H1 (cell line): ENCODE data around the gene MCUB. TPM values are rescaled to one million over a fixed set of nuclear protein-coding genes. Genes with fewer than 3 reads are reported as not detected.
"Not testable (repeated sequence)": the region's sequence is repeated elsewhere in the genome, so short reads cannot be mapped to it uniquely, and the experiment has no call there.

ENCODE experiments used
- CTCF ChIA-PET: fragments of 300-600 bp; sonication (Branson Sonifier 250); formaldehyde crosslinking; loops from one replicate; lab custom pipeline; 2021; ENCODE audit not compliant: partially characterized antibody; lab: Charles Lee
- POLR2A ChIA-PET: fragments of 300-600 bp; sonication (Branson Sonifier 250); formaldehyde crosslinking; loops from one replicate; lab custom pipeline; 2021; ENCODE audit warnings: inconsistent platforms; ENCODE audit not compliant: partially characterized antibody; lab: Charles Lee
- DNase-seq, 2 experiments: peaks; one replicate each; pipeline versions ENCODE4 v3.0.0 to v3.0.0-alpha.2; 2010 to 2022; ENCODE audit warnings: low spot score in 2 of 2, low read depth in 1 of 2, mixed read lengths in 1 of 2
- FAIRE-seq: peaks from 2 replicates; lab custom pipeline; 2011; peaks lifted over from hg19 to GRCh38; lab: Jason Lieb, UNC
- H2AFZ ChIP-seq: 2 replicates; pipeline ENCODE4 v1.8.1; 2012; ENCODE audit warnings: low read length, inconsistent platforms
- H2AK5ac ChIP-seq: 2 replicates; pipeline ENCODE4 v1.6.1; 2013; ENCODE audit warnings: low read depth, low read length
- H2BK120ac ChIP-seq: replicated peaks from 2 replicates; pipeline ENCODE3; 2013; ENCODE audit warnings: low read depth, low read length, inconsistent platforms
- H2BK12ac ChIP-seq: 2 replicates; pipeline ENCODE4 v1.6.1; 2013; ENCODE audit warnings: low read depth, low read length
- H2BK15ac ChIP-seq: 2 replicates; pipeline ENCODE4 v1.6.1; 2013; ENCODE audit warnings: low read length
- H2BK20ac ChIP-seq: 2 replicates; pipeline ENCODE4 v1.6.1; 2013; ENCODE audit warnings: low read length
- H2BK5ac ChIP-seq: 2 replicates; pipeline ENCODE4 v1.6.1; 2013; ENCODE audit warnings: low read depth, low read length
- H3K14ac ChIP-seq: 2 replicates; pipeline ENCODE4 v1.6.1; 2013; ENCODE audit warnings: inconsistent platforms; ENCODE audit not compliant: insufficient read length
- H3K18ac ChIP-seq: 2 replicates; pipeline ENCODE4 v1.6.1; 2013; ENCODE audit warnings: low read length; ENCODE audit errors: extremely low read depth
- H3K23ac ChIP-seq: 2 replicates; pipeline ENCODE4 v1.6.1; 2013; ENCODE audit warnings: inconsistent platforms; ENCODE audit not compliant: insufficient read length
- H3K23me2 ChIP-seq: 2 replicates; pipeline ENCODE4 v1.6.1; 2013; ENCODE audit warnings: low read depth, low read length
- H3K27ac ChIP-seq: 2 replicates; pipeline ENCODE4 v1.6.1; 2011; ENCODE audit warnings: low read depth, low read length, inconsistent platforms
- H3K27me3 ChIP-seq, 4 experiments: replicated peaks in 1 of 4; 1 replicate in 1 of 4; 2 replicates in 3 of 4; pipeline versions ENCODE4 v1.6.1 to v1.8.1; 2011 to 2013; ENCODE audit warnings: low read length in 3 of 4, mild to moderate bottlenecking in 3 of 4, inconsistent platforms in 2 of 4, mixed read lengths in 2 of 4, moderate library complexity in 1 of 4; ENCODE audit not compliant: control insufficient read depth in 3 of 4, insufficient read depth in 3 of 4; ENCODE audit errors: extremely low read depth in 1 of 4
- H3K36me3 ChIP-seq, 4 experiments: 2 replicates each; pipeline versions ENCODE4 v1.6.1 to v1.8.1; 2011 to 2013; ENCODE audit warnings: mild to moderate bottlenecking in 4 of 4, low read length in 3 of 4, moderate library complexity in 2 of 4, control low read depth in 1 of 4, inconsistent platforms in 1 of 4; ENCODE audit not compliant: insufficient read depth in 4 of 4, control insufficient read depth in 2 of 4
- H3K4ac ChIP-seq: replicated peaks from 2 replicates; pipeline ENCODE3; 2013; ENCODE audit warnings: low read length, low read depth, mixed read lengths, inconsistent platforms; ENCODE audit not compliant: insufficient read length
- H3K4me1 ChIP-seq, 4 experiments: replicated peaks in 1 of 4; 1 replicate in 1 of 4; 2 replicates in 3 of 4; pipeline versions ENCODE4 v1.6.1 to v1.8.1; 2011 to 2013; ENCODE audit warnings: low read length in 3 of 4, inconsistent platforms in 2 of 4, mixed read lengths in 1 of 4; ENCODE audit not compliant: insufficient read depth in 4 of 4, control insufficient read depth in 3 of 4
- H3K4me2 ChIP-seq, 2 experiments: 2 replicates each; pipeline versions ENCODE4 v1.6.1 to v1.8.1; 2011 to 2013; ENCODE audit warnings: low read depth in 2 of 2, low read length in 2 of 2, control low read depth in 1 of 2, inconsistent platforms in 1 of 2, mild to moderate bottlenecking in 1 of 2; ENCODE audit not compliant: insufficient read depth in 1 of 2
- H3K4me3 ChIP-seq, 4 experiments: fragments of 200-600, 300-600 bp in 1 of 4; sonication (generic), shearing (Covaris generic), sonication (Bioruptor Twin) in 1 of 4; 2 replicates each; pipeline versions ENCODE4 v1.5.1 to v1.8.1; 2011 to 2016; ENCODE audit warnings: low read length in 4 of 4, low read depth in 3 of 4, control low read depth in 2 of 4, inconsistent platforms in 2 of 4, mild to moderate bottlenecking in 2 of 4, mixed read lengths in 1 of 4, moderate library complexity in 1 of 4; ENCODE audit not compliant: insufficient read depth in 2 of 4; ENCODE audit errors: extremely low read depth in 1 of 4
- H3K56ac ChIP-seq: replicated peaks from 2 replicates; pipeline ENCODE3; 2013; ENCODE audit warnings: low read depth, mild to moderate bottlenecking, mixed read lengths, low read length, inconsistent platforms; ENCODE audit not compliant: insufficient read length
- H3K79me1 ChIP-seq: 2 replicates; pipeline ENCODE4 v1.6.1; 2013; ENCODE audit warnings: low read depth, low read length, control low read depth
- H3K79me2 ChIP-seq, 2 experiments: 2 replicates each; pipeline versions ENCODE4 v1.6.1 to v1.8.1; 2012 to 2013; ENCODE audit warnings: low read length in 2 of 2, mild to moderate bottlenecking in 2 of 2, inconsistent platforms in 1 of 2; ENCODE audit not compliant: insufficient read depth in 2 of 2, control insufficient read depth in 1 of 2
- H3K9ac ChIP-seq, 4 experiments: replicated peaks in 1 of 4; 1 replicate in 1 of 4; 2 replicates in 3 of 4; pipeline versions ENCODE4 v1.6.1 to v1.8.1; 2011 to 2013; ENCODE audit warnings: low read depth in 3 of 4, low read length in 3 of 4, control low read depth in 2 of 4, mild to moderate bottlenecking in 2 of 4, moderate library complexity in 2 of 4, inconsistent platforms in 1 of 4; ENCODE audit errors: extremely low read depth in 1 of 4
- H3K9me3 ChIP-seq, 2 experiments: 2 replicates each; pipeline versions ENCODE4 v1.6.1 to v1.8.1; 2012 to 2013; ENCODE audit warnings: mild to moderate bottlenecking in 2 of 2, moderate library complexity in 2 of 2, control low read depth in 1 of 2, inconsistent platforms in 1 of 2, low read depth in 1 of 2, low read length in 1 of 2, mixed read lengths in 1 of 2; ENCODE audit not compliant: insufficient read depth in 2 of 2
- H4K20me1 ChIP-seq, 2 experiments: replicated peaks in 1 of 2; 2 replicates each; pipeline versions ENCODE3 to v1.8.1; 2011 to 2013; ENCODE audit warnings: inconsistent platforms in 2 of 2, low read length in 2 of 2, mild to moderate bottlenecking in 1 of 2; ENCODE audit not compliant: insufficient read depth in 2 of 2, control insufficient read depth in 1 of 2
- H4K5ac ChIP-seq: 2 replicates; pipeline ENCODE4 v1.6.1; 2013; ENCODE audit warnings: low read length, low read depth, mixed read lengths, inconsistent platforms; ENCODE audit not compliant: insufficient read length
- H4K8ac ChIP-seq: 2 replicates; pipeline ENCODE4 v1.8.0; 2013; ENCODE audit warnings: mild to moderate bottlenecking, moderate library complexity, low read length, inconsistent platforms; ENCODE audit not compliant: insufficient read depth; ENCODE audit errors: extremely low read depth
- H4K91ac ChIP-seq: replicated peaks from 2 replicates; pipeline ENCODE3; 2013; ENCODE audit warnings: low read length, mixed read lengths, inconsistent platforms; ENCODE audit not compliant: insufficient read length
- whole genome bisulfite sequencing, 2 experiments: shearing (Covaris generic) in 1 of 2; methylation state at CpG; one replicate each; pipeline versions ENCODE4 v1.1.6 to v1.1.7; 2013 to 2015; ENCODE audit warnings: low lambda C conversion rate in 2 of 2, mixed read lengths in 2 of 2, inconsistent platforms in 1 of 2, low coverage in 1 of 2, missing lambda C conversion rate in 1 of 2; ENCODE audit not compliant: insufficient replicate concordance in 2 of 2, insufficient coverage in 1 of 2, insufficient read length in 1 of 2; ENCODE audit errors: extremely low coverage in 1 of 2, missing lambda C conversion rate in 1 of 2; 5-methylcytosine and 5-hydroxymethylcytosine counted together
- polyA plus RNA-seq, 7 experiments: library from polyadenylated mRNA; depleted of rRNA in 3 of 7; stranded (reverse) in 5 of 7; unstranded in 2 of 7; fragments of >200 nt in 5 of 7; fragments of 200-250 nt in 2 of 7; gene quantifications; 1 replicate in 5 of 7; 2 replicates in 1 of 7; 4 replicates in 1 of 7; pipeline versions ENCODE4 v1.2.1 to v1.2.3, GENCODE V29; 2011 to 2013; ENCODE audit warnings: missing spikeins in 2 of 7, mixed read lengths in 2 of 7
- total RNA-seq: library from RNA; stranded (reverse); fragmentation: NEBNext Ultra II Directional; extraction: Animal tissue kit (Norgen Biotek cat#: 25700); gene quantifications from 2 replicates; pipeline ENCODE4 v1.2.1, GENCODE V29; 2021

Gene MCUB
- total and polyA plus RNA-seq, 2 of the 8 experiments (the other 6 are each of a cell fraction or from before 2014, with no cell fraction given) = 15.2 to 19.4 TPM

- H3K79me1 ChIP-seq, H2BK120ac ChIP-seq, H2BK5ac ChIP-seq, H3K18ac ChIP-seq, H2BK20ac ChIP-seq, H4K91ac ChIP-seq, H3K79me2 ChIP-seq, H3K23ac ChIP-seq, H3K4me2 ChIP-seq, H2AFZ ChIP-seq, H3K14ac ChIP-seq, H3K9ac ChIP-seq, H3K4me3 ChIP-seq, H3K4ac ChIP-seq, H2AK5ac ChIP-seq, H3K27me3 ChIP-seq, H4K8ac ChIP-seq, H3K27ac ChIP-seq, H2BK15ac ChIP-seq, FAIRE-seq, H3K4me1 ChIP-seq, H3K36me3 ChIP-seq, H3K56ac ChIP-seq, H4K20me1 ChIP-seq, CTCF ChIA-PET, H3K23me2 ChIP-seq, POLR2A ChIA-PET, H3K9me3 ChIP-seq, DNase-seq, H2BK12ac ChIP-seq, H4K5ac ChIP-seq: not testable (repeated sequence)
- WGBS, 2 experiments = 99% methylated on average over 5 of the region's 5 CpGs; no CpG with 5 or more reads in 1 of the 2 experiments
Observed at GRCh38 chr4:109579997-109580396, 20.0 kb downstream of the MCUB start.
